Neural cell (in vitro differentiated cells): ENCODE measurements around the gene CNTF. TPM values are rescaled to one million over a fixed set of nuclear protein-coding genes. Genes with fewer than 3 reads are reported as not detected.

Source experiments
- H2AFZ ChIP-seq: fragments of 200-600, 300-800 bp; sonication (generic), shearing (Covaris generic); 2 replicates; pipeline ENCODE4 v1.6.0; 2014; ENCODE audit warnings: low read depth, mild to moderate bottlenecking, antibody characterized with exemption, low read length, moderate library complexity
- H3F3A ChIP-seq: fragments of 200-600 bp; shearing (Covaris generic); 2 replicates; pipeline ENCODE4 v1.6.1; 2016; ENCODE audit warnings: mild to moderate bottlenecking, moderate library complexity, mixed read lengths, antibody characterized with exemption, low read length; ENCODE audit not compliant: insufficient read depth, poor library complexity, severe bottlenecking
- H3K27ac ChIP-seq: fragments of 200-600, 300-800 bp; sonication (generic), shearing (Covaris generic); 2 replicates; pipeline ENCODE4 v1.5.1; 2014; ENCODE audit warnings: mild to moderate bottlenecking, low read length, moderate library complexity
- H3K27me3 ChIP-seq: fragments of 300-800, 200-600 bp; sonication (generic), shearing (Covaris generic); 2 replicates; pipeline ENCODE4 v1.6.0; 2014; ENCODE audit warnings: mild to moderate bottlenecking, low read depth, low read length, moderate library complexity; ENCODE audit not compliant: insufficient read depth
- H3K36me3 ChIP-seq: fragments of 300-800, 200-600 bp; sonication (generic), shearing (Covaris generic); 2 replicates; pipeline ENCODE4 v1.5.1; 2014; ENCODE audit warnings: mild to moderate bottlenecking, antibody characterized with exemption, low read length, moderate library complexity; ENCODE audit not compliant: insufficient read depth
- H3K4me2 ChIP-seq: fragments of 300-800, 200-600 bp; sonication (generic), shearing (Covaris generic); 2 replicates; pipeline ENCODE4 v1.6.0; 2014; ENCODE audit warnings: mild to moderate bottlenecking, low read length
- H3K4me3 ChIP-seq: fragments of 300-800, 200-600 bp; sonication (generic), shearing (Covaris generic); 2 replicates; pipeline ENCODE4 v1.5.1; 2014; ENCODE audit warnings: mild to moderate bottlenecking, low read length, moderate library complexity
- H3K79me2 ChIP-seq: fragments of 200-600 bp; shearing (Covaris generic); replicated peaks from 2 replicates; pipeline ENCODE4 v1.6.0; 2014; ENCODE audit warnings: mild to moderate bottlenecking, low read length, moderate library complexity; ENCODE audit not compliant: insufficient read depth
- H3K9ac ChIP-seq: fragments of 300-800, 200-600 bp; sonication (generic), shearing (Covaris generic); 2 replicates; pipeline ENCODE4 v1.6.1; 2016; ENCODE audit warnings: mild to moderate bottlenecking, low read length, mixed read lengths
- H3K9me2 ChIP-seq: fragments of 200-600 bp; shearing (Covaris generic); 2 replicates; pipeline ENCODE4 v1.6.1; 2016; ENCODE audit warnings: mild to moderate bottlenecking, low read length, mixed read lengths; ENCODE audit not compliant: insufficient read depth
- H3K9me3 ChIP-seq: fragments of 200-600, 300-800 bp; sonication (generic), shearing (Covaris generic); 2 replicates; pipeline ENCODE4 v1.6.1; 2016; ENCODE audit warnings: mild to moderate bottlenecking, mixed run types, low read length, moderate library complexity, mixed read lengths
- H4K20me1 ChIP-seq: fragments of 200-600 bp; shearing (Covaris generic); 2 replicates; pipeline ENCODE4 v1.6.1; 2016; ENCODE audit warnings: mild to moderate bottlenecking, mixed run types; ENCODE audit not compliant: insufficient read depth
- EP300 ChIP-seq: fragments of 450-650 bp; conservative IDR thresholded peaks from 2 replicates; pipeline ENCODE4 v1.6.1; 2014; ENCODE audit warnings: antibody characterized with exemption, mild to moderate bottlenecking, moderate library complexity; ENCODE audit not compliant: poor library complexity, severe bottlenecking
- EZH2 ChIP-seq: fragments of 200-600, 300-800 bp; shearing (Covaris generic), sonication (generic); IDR thresholded peaks from 2 replicates; pipeline ENCODE4 v1.6.1; 2014; ENCODE audit warnings: antibody characterized with exemption, low read length, borderline replicate concordance, mild to moderate bottlenecking; ENCODE audit not compliant: insufficient read depth, poor library complexity, severe bottlenecking
- MXI1 ChIP-seq: fragments of 450-650 bp; conservative IDR thresholded peaks from 2 replicates; pipeline ENCODE4 v1.6.1; 2014; ENCODE audit warnings: antibody characterized with exemption, mild to moderate bottlenecking; ENCODE audit not compliant: poor library complexity, severe bottlenecking
- POLR2AphosphoS5 ChIP-seq: IDR thresholded peaks from 2 replicates; pipeline ENCODE4 v1.6.1; 2012
- RAD21 ChIP-seq: fragments of 450-650 bp; conservative IDR thresholded peaks from 2 replicates; pipeline ENCODE4 v1.6.1; 2014; ENCODE audit warnings: antibody characterized with exemption, mild to moderate bottlenecking, moderate library complexity
- SMC3 ChIP-seq: fragments of 450-650 bp; conservative IDR thresholded peaks from 2 replicates; pipeline ENCODE4 v1.6.1; 2014; ENCODE audit warnings: antibody characterized with exemption, mild to moderate bottlenecking, moderate library complexity; ENCODE audit not compliant: poor library complexity
- TAF1 ChIP-seq: IDR thresholded peaks from 2 replicates; pipeline ENCODE4 v1.6.1; 2012; ENCODE audit warnings: low read depth
- polyA plus RNA-seq: library from polyadenylated mRNA; depleted of rRNA; stranded (reverse); fragments of >200 nt; gene quantifications from 2 replicates; pipeline ENCODE4 v1.2.3, GENCODE V29; 2014
- TF ChIP-seq, protein P1 (sequence below): fragments of 450-650 bp; IDR thresholded peaks from 2 replicates; pipeline ENCODE4 v1.5.1; 2014; ENCODE audit warnings: antibody characterized with exemption, mild to moderate bottlenecking, moderate library complexity; ENCODE audit not compliant: poor library complexity, severe bottlenecking
- TF ChIP-seq, protein P2 (sequence below): IDR thresholded peaks from 2 replicates; pipeline ENCODE4 v1.6.1; 2012; ENCODE audit warnings: borderline replicate concordance

The CNTF gene
- polyA plus RNA-seq, 1 donor from 2014 or later: 2.3 TPM

DNA sequence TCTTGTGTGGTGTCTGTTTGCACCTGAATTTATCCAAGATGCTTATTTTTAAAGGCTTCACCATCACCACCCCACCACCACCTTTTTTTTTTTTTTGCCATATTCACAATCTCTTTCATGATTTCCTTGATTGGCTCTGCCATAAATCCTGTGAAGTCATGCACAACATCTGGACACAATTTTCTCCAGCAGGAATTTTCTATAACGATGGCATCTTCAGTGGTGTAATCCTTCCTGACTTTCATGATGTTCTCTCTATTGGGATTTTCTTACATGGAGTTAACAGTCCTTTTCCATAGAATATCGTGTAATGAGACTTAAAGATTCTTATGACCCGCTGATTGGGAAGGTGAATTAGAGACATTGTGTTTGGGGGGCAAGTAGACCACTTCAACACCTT lies 25.8 kb upstream of the CNTF start:
- no peaks in the 10 kb centered on the region for H3F3A ChIP-seq
- no peak for TF ChIP-seq SMC3
- no peak for TF ChIP-seq POLR2AphosphoS5
- no peak for TF ChIP-seq RAD21
- TF ChIP-seq, protein P1, sequence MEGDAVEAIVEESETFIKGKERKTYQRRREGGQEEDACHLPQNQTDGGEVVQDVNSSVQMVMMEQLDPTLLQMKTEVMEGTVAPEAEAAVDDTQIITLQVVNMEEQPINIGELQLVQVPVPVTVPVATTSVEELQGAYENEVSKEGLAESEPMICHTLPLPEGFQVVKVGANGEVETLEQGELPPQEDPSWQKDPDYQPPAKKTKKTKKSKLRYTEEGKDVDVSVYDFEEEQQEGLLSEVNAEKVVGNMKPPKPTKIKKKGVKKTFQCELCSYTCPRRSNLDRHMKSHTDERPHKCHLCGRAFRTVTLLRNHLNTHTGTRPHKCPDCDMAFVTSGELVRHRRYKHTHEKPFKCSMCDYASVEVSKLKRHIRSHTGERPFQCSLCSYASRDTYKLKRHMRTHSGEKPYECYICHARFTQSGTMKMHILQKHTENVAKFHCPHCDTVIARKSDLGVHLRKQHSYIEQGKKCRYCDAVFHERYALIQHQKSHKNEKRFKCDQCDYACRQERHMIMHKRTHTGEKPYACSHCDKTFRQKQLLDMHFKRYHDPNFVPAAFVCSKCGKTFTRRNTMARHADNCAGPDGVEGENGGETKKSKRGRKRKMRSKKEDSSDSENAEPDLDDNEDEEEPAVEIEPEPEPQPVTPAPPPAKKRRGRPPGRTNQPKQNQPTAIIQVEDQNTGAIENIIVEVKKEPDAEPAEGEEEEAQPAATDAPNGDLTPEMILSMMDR: no peak
- no peak for TF ChIP-seq EZH2
- no peak for TF ChIP-seq TAF1
- TF ChIP-seq MXI1: no peak
- TF ChIP-seq, protein P2, sequence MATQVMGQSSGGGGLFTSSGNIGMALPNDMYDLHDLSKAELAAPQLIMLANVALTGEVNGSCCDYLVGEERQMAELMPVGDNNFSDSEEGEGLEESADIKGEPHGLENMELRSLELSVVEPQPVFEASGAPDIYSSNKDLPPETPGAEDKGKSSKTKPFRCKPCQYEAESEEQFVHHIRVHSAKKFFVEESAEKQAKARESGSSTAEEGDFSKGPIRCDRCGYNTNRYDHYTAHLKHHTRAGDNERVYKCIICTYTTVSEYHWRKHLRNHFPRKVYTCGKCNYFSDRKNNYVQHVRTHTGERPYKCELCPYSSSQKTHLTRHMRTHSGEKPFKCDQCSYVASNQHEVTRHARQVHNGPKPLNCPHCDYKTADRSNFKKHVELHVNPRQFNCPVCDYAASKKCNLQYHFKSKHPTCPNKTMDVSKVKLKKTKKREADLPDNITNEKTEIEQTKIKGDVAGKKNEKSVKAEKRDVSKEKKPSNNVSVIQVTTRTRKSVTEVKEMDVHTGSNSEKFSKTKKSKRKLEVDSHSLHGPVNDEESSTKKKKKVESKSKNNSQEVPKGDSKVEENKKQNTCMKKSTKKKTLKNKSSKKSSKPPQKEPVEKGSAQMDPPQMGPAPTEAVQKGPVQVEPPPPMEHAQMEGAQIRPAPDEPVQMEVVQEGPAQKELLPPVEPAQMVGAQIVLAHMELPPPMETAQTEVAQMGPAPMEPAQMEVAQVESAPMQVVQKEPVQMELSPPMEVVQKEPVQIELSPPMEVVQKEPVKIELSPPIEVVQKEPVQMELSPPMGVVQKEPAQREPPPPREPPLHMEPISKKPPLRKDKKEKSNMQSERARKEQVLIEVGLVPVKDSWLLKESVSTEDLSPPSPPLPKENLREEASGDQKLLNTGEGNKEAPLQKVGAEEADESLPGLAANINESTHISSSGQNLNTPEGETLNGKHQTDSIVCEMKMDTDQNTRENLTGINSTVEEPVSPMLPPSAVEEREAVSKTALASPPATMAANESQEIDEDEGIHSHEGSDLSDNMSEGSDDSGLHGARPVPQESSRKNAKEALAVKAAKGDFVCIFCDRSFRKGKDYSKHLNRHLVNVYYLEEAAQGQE: no peak
- no peak for TF ChIP-seq EP300
- peaks cover 6% of the 10 kb centered on the region for H3K36me3 ChIP-seq
- no peaks in the 10 kb centered on the region for H3K9me2 ChIP-seq
- no peak overlapping the region for H3K9ac ChIP-seq
- H4K20me1 ChIP-seq: no peaks in the 10 kb centered on the region
- no peak overlapping the region for H3K4me2 ChIP-seq
- no peaks in the 10 kb centered on the region for H3K9me3 ChIP-seq
- H3K27ac ChIP-seq: no peak overlapping the region
- peaks cover 46% of the 10 kb centered on the region for H3K79me2 ChIP-seq
- H3K4me3 ChIP-seq: no peak overlapping the region
- H2AFZ ChIP-seq: no peak overlapping the region
- no peaks in the 10 kb centered on the region for H3K27me3 ChIP-seq

GRCh38 chr11:58597486-58598144 lies 24.9 kb upstream of the CNTF start:
- H3K27ac ChIP-seq: no peak overlapping the region
- no peak for TF ChIP-seq TAF1
- TF ChIP-seq RAD21: no peak
- no peak for TF ChIP-seq MXI1
- no peak for TF ChIP-seq POLR2AphosphoS5
- TF ChIP-seq EZH2: no peak
- TF ChIP-seq SMC3: no peak
- TF ChIP-seq, protein P1: no peak
- no peak for TF ChIP-seq EP300
- no peak overlapping the region for H3K4me2 ChIP-seq
- H2AFZ ChIP-seq: no peak overlapping the region
- H3K36me3 ChIP-seq: peaks cover 6% of the 10 kb centered on the region
- H3K27me3 ChIP-seq: no peaks in the 10 kb centered on the region
- H3F3A ChIP-seq: no peaks in the 10 kb centered on the region
- no peaks in the 10 kb centered on the region for H3K9me3 ChIP-seq
- peaks cover 47% of the 10 kb centered on the region for H3K79me2 ChIP-seq
- H3K4me3 ChIP-seq: no peak overlapping the region
- no peaks in the 10 kb centered on the region for H4K20me1 ChIP-seq
- no peak overlapping the region for H3K9ac ChIP-seq
- no peaks in the 10 kb centered on the region for H3K9me2 ChIP-seq
